Activated gamma-delta T cell treated with anti-CD3 and anti-CD28 coated beads, Interleukin-2, amount 50 U/mL, for 16 hours (primary cell): ENCODE data around the gene GREB1.

Experiments
- DNase-seq: peaks from one replicate; pipeline ENCODE4 v3.0.0-alpha.2; 2020; ENCODE audit warnings: low read depth

GREB1 gene

DNA sequence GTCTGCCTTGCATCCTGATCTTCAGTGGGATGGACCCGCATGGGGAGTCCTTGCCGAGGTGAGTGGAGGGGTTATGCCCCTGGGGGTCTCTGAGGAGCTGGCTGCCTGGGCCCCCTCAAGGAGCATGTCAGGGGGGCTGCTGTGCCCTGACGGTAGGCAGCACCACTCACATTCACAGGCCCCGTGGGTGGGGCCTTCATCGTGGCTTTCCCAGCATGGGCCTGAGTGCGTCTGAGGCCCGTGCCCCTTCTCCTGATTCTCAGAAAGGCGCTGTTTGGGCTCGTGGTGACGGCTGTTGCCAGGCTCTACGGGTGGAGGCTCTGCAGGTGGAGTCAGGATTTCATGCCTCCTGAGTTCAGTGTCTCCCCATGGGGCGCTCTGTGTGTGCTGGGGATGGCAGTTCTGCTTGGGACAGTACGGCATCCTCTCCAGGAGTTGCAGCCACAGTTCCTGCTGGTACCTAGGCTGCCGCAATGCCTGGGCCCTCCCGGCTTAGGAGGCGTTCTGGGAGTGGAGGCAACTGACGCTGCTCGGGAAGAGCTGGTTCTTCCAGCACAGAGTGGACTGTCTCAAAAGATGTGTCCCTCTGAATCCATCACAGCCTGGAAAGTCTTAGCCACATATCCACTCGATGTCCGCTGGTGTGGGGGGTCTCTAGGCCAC is 78.8 kb downstream of the GREB1 start:
- no peak for DNase-seq

DNA sequence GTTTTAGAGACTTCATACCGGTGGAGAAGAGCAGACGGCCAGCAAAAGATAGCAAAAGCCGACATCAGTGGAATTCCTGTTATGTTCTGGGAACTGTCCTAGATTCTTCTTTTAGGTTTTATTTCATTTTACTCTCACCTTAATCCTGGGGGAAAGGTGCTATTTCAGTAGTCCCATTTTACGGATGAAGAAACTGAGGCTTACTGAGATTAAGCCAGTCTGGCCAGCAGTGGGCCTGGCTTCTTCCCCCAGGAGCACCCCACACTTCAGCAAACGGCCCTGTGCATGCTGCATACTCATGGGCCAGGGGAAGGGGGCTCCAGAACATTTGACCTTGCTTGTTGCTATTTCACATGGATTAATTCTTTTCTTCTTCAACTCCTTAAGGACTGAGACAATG is 79.5 kb downstream of the GREB1 start:
- DNase-seq, result no peak

DNA sequence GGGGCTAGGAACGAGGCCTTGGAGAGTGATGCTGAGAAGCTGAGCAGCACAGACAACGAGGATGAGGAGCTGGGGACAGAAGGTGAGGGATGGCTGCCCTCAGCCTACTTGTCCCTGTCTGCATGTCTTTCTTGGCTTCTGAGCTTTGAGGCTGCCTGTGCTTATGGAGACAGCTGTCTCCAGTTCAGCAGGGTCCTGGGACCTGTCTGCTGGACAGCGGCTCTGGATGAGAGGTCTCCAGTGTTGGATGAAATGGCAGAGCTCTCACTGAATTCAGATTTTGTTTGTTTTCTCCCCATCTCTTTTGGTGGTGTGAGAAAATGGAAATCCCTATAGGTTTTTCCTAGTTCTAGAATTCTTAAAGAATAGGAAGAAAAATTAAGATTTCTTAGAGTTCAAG is 81.4 kb downstream of the GREB1 start:
- no peak for DNase-seq

DNA sequence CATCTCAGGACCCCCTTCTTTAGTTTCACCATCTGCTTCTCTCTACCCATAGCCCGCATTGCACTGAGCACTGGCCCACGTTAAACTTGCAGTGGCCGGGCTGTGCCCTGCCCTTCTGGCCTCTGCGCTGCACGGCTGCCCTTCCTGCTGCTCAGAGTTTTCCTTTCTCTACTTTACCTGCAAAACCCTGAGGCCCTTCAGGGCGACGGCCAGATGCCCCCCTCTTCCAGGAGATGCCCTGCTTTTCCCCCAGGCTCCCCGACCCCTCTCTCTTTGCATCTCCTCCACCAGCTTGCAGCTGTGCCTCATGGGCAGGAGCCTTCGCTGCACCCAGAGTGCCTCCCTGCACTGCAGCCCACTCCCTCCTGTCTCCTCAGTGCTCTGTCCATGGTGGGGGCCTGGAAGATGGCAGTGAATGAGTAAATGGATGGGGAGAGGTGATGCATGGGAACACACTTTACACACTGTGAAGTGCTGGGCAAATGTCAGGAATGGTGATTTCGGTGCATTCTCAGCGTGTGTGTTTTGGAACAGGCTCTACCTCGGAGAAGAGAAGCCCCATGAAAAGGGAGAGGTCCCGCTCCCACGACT is 82.3 kb downstream of the GREB1 start:
- no peak for DNase-seq

DNA sequence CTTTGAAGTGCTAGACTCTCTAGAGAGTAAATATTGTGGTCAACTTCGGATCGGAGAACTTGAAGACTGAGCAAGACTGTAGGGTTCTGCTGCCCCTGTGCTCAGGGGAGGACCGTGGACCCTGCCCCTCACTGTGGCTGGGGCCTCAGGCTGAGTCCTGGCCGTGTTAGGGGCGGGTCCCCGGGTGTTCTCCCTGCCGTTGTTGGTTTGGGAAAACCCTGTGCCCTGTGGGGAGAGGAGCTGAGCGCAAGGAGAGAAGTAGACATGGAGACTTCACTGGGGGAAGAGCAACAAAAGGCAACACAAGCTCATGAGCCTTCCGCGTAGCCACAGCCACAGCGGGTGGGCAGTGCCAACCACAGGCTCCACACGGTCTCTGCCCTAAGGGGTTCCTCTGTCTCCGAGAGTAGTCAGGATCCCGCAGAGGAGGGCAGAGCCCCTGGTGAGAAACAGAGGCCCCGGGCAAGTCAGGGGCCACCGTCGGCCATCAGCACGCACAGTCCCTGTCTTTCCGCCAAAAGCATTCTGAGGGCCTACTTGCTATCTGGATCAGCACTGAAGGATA is 83.1 kb downstream of the GREB1 start:
- no peak for DNase-seq

DNA sequence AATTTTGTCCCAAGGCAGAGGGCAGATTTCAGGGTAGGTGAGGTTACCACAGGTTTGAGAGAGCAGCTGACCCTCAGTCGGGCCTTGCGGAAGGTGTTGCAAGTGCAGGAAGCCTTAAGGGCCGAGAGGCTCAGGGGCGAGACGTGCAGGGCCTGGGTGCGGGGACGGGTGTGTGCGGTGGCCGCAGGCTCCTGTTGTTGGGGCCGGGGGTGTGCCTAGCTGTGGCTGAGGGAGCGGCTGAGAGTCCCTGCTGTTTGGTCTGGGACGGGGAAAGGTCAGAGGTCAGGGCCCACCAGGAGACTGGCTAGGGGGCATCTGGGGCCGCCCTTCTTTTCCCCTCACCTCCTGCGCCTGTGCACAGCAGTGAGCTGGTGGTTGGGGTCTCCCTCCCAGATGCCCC is 83.7 kb downstream of the GREB1 start:
- no peak for DNase-seq

DNA sequence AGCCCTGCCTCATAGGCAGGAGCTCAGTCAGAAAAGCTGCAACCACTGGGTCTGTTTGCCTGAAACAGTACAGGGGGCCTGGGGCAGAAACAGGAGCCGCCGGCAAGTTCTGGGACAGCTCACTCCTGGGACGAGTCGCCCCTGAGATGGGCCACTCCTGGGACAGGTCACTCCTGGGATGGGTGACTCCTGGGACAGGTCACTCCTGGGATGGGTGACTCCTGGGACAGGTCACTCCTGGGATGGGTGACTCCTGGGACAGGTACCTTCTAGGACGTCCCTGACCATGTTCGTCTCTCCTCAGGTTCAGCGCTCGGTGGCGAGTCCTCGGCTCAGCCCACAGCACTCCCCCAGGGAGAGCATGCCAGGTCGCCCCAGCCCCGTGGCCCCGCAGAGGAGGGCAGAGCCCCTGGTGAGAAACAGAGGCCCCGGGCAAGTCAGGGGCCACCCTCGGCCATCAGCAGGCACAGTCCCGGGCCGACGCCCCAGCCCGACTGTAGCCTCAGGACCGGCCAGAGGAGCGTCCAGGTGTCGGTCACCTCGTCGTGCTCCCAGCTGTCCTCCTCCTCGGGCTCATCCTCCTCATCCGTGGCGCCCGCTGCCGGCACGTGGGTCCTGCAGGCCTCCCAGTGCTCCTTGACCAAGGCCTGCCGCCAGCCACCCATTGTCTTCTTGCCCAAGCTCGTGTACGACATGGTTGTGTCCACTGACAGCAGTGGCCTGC is 84.3 kb downstream of the GREB1 start:
- no peak for DNase-seq

DNA sequence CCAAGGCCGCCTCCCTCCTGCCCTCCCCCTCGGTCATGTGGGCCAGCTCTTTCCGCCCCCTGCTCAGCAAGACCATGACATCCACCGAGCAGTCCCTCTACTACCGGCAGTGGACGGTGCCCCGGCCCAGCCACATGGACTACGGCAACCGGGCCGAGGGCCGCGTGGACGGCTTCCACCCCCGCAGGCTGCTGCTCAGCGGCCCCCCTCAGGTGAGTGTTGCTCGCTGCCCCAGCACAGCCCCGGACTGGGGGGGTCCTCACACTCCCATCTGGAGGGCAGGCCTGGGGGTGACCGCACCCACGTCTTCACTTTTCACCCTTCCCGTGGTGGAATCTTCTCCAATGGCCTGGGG is 84.8 kb downstream of the GREB1 start:
- no peak for DNase-seq

DNA sequence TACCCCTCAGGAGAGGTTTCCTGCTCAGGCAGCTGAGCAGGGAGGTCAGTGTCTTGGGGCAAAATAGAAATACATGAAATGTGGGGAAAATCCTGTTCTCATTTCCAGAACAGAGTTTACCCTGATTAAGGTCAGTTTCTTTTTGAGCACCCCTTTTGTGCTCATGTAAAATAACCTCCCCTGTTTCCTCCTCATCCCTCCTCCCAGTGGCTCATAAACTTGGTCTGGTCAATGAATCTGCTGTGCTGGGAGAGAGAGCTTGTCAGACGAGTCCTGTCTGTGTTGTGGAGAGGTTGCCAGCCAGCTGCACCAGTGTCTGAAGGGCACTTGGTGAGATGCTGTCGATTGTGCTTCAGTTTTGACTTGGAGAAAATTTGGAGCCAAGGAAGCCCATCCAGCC is 87.6 kb downstream of the GREB1 start:
- no peak for DNase-seq

DNA sequence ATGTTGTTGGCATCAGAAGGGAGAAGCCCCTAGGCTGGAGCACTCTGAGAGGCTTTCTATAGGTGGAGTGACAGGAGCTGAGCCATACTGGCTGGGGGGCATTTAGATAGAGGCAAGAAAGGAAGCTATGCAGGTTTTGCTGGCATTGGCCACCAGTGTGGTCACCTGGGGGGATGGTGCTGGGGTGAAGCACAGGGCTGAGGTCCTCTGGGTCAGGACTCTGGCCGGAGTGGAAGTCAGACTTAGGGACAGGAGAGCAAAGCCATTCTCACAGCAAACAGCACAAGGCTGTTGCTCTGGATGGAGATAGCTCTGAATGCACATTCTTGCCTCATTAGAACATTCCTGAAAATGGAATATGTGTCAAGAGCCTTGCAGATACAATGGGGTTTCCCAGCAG is 88.8 kb downstream of the GREB1 start:
- DNase-seq, result no peak

DNA sequence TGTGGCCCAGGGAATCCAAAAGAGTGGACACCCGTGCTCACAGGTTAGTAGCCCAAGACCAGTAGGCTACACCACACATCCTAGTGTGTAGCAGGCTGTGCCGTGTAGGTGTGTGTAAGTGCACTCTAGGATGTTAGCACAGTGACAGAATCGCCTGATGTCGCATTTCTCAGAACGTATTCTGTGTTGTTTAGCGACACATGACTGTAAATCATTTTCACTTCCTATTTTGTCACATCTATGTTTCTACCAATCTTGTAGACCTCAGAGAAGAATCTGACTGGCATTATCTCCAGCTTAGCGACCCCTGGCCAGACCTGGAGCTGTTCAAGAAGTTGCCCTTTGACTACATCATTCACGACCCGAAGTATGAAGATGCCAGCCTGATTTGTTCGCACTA is 91.0 kb downstream of the GREB1 start:
- DNase-seq, result no peak

DNA sequence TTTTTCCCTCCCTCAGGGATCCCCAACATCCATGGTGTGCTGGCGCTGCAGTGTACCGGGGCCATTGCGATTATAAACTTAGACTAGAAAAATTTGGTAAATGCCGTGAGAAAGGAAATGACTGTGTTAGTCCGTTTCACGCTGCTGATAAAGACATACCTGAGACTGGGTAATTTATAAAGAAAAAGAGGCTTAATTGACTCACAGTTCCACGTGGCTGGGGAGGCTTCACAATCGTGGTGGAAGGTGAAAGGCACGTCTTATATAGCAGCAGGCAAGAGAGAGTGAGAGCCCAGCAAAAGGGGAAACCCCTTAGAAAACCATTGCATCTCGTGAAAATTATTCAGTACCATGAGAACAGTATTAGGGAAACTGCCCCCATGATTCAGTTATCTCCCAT is 91.8 kb downstream of the GREB1 start:
- DNase-seq, result no peak

DNA sequence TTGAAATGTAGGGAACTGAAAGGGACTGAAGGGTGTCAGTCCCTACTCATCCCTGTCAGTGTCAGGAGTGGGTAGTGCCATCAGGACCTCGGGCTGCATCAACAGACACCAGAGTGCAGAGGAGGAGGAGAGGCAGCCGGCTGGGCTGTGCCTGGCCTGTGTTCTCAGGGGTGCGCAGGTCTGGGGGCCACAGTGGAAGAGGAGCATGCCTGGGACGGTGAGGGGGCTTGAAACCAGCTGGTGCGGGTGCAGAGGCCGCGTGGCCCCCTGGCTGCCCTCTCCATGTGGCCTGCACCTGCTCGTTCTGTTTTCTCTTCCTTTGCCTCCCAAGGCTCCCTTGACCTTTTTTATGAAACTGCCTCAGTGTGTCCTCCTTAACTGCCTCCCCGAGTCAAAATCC is 94.8 kb downstream of the GREB1 start:
- DNase-seq, result no peak

DNA sequence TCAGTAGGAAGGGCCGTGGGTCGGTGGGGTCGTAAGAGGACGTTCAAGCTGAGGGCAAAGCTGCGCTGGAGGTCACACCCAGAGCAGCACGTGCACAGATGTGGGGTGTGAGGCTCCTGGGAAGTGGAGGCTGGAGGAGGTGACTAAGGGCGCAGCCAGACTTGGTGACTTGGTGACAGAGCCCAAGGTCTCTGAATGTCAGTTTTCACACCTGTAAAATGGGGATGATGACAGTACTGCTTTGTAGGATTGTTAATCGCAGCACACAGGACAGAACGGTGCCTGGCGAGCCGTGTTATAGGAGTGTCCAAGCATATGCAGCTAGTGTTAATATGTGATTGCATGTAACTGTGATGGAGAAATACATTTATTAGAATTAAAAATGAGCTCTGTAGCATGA is 95.4 kb downstream of the GREB1 start:
- no peak for DNase-seq

DNA sequence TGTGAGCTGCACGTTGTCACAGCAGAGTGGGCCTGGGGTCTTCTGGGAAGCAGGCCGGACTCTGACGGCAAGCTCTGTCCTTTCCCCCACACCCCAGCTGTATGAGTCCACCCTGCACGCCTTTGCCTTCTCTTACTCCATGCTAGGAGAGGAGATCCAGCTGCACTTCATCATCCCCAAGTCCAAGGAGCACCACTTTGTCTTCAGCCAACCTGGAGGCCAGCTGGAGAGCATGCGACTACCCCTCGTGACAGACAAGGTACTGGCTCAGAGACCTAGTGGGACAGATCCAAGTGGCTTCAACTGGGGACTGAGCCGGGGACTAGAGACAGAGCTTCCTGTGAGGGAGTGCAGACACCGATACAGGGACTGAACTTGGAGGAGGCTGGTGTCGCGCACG is 96.0 kb downstream of the GREB1 start:
- no peak for DNase-seq

DNA sequence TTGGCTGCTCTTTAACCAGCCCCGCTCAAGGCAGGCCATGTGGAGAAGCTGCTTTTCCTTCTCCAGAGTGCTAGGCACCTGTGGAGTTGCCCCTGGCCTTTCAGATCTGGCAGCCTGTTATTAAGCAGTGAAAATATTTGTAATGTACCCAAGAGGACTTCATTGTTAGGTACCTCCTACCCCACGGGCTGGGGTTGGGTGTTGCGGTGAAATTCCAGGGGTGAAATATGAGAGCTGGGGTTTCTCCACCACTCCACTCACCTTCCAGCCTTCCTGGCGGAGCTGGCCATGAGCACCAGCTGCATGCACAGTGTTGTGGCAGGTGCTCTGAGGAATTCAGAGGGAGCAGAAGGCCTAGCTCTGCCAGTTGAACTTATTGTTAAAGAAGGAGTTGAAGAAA is 97.0 kb downstream of the GREB1 start:
- DNase-seq, result no peak

DNA sequence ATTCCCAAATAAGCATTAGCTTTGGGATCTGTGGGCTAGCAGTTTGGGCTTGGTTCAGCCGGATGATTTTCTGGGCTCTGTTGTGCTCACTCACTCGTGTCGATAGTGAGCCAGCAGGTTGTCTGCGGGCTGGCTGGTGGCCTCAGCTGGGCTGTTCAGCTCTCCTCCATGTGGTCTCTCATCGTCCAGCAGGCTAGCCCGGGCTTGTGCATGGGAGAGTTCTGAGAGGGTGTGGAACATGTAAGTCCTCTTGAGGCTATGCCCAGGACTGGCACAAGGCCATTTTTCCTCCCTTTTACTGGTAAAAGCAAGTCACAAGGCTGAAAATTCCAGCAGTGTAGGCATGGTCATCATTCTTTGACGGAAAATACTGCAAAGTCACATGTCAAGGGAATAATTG is 97.6 kb downstream of the GREB1 start:
- no peak for DNase-seq

DNA sequence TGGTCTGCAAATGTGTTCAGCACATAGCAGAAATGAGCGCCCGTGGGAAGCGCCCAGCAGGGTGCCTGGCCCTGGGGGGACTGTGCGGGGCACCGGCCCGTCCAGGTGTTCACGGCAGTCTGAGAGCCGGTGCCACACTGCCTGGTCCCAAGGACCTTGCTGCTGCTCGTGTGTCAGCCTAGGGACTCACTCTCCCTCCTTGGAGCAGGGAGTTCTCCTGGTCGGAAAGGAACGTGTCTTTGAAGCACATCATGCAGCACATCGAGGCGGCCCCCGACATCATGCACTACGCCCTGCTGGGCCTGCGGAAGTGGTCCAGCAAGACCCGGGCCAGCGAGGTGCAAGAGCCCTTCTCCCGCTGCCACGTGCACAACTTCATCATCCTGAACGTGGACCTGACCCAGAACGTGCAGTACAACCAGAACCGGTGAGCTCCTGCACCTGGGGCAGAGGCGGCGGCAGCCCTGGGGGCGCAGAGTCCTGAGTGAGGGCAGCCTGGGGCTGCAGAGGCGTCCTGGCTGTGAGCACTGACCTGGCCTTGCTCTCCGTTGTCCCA is 100.2 kb downstream of the GREB1 start:
- DNase-seq, result no peak

DNA sequence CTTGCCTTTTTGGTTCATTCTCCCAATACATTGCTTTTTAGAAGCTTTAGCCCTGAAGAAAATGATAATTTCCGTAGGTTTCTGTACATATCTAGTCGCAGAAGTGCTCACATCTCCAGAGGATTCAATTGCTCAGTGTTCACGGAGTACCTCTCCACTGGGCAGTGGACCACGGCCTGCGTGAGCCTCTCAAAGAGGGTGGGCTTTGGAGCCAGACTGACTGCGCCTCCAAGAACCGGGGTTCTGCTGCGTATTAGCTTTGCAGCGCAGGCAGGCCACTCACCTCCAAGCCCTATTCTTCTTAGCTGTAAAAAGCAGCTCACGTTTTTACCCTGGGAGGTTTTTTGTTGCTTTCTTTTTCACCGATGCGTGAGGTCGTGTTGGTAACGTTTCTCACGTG is 100.7 kb downstream of the GREB1 start:
- no peak for DNase-seq

DNA sequence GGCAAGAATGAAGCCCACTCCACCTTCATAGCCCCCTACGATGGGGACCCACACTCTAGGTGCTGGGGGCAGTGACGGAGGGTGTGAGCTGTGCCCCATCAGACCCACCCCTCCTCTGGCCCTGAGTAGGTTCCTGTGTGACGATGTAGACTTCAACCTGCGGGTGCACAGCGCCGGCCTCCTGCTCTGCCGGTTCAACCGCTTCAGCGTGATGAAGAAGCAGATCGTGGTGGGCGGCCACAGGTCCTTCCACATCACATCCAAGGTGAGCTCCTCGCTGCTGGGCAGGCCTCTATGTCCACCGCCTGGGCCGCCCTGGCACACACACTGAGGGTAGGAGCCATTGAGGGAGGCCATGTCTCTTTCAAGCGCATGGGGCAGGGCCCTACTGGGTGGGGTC is 101.3 kb downstream of the GREB1 start:
- no peak for DNase-seq

DNA sequence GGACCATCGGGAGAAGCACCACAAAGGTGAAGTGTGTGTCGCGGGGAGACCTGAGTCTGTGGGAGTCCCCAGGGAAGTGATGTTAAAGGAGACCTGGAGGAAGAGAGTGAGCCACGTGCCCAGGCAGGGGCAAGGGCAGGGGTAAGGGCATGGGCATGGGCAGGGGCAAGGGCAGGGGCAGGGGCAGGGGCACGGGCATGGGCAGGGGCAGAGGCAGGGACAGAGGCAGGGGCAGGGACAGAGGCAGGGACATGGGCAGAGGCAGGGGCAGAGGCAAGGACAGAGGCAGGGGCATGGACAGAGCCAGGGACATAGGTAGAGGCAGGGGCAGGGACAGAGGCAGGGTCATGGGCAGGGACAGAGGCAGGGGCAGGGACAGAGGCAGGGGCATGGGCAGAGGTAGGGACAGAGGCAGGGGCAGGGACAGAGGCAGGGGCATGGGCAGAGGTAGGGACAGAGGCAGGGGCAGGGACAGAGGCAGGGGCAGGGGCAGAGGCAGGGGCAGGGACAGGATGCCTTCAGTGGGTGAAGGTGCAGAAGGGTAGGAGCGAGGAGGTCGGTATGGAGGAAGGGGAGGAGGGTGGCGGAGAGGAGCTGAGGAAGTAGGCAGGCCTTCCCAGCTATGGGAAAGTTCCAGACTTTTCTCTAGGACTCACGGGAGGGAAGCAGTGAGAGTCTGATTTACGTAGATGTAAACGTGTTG is 102.9 kb downstream of the GREB1 start:
- no peak for DNase-seq

DNA sequence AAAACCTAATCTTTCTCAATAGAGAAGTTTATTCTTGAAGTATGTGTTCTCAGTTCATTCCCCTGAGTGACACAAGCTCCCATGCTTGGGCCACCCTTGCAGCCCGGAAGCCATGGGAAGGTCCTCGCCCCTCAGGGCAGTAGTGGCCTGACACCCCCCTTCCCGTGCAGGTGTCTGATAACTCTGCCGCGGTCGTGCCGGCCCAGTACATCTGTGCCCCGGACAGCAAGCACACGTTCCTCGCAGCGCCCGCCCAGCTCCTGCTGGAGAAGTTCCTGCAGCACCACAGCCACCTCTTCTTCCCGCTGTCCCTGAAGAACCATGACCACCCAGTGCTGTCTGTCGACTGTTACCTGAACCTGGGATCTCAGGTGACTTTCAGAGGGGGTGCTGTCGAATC is 103.7 kb downstream of the GREB1 start:
- DNase-seq, result no peak

DNA sequence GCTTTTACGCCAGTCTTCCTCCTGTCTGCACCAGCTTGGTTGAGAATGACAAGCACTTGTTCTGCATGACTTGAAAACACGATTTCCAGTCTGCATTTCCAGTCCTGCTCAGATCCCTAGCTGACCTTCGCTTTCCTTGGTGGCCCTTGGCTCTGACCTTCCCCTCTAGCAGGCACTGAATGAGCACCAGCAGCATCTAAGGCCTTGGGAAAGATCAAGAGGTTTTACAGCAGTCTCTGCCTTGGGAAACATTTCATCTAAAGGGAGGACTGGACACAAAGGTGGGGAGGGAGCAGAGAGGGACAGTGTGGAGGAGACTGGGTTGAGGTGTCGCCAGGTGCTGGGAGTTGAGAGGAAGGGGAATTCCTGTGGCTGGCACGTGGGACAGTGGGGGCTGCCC is 105.7 kb downstream of the GREB1 start:
- DNase-seq, result no peak
